Renal cortex interstitium (tissue), 11 donors: ENCODE results near the gene TNFAIP8L1. TPM values are rescaled to one million over a fixed set of nuclear protein-coding genes. Genes with fewer than 3 reads are reported as not detected.

Experiments
- DNase-seq, 11 donors: peaks; one replicate each; pipeline ENCODE4 v3.0.0-alpha.2; 2013; ENCODE audit warnings: low read depth in 9 of 11, low spot score in 4 of 11; ENCODE audit errors: extremely low read depth in 1 of 11
- polyA plus RNA-seq, 3 donors: library from polyadenylated mRNA; unstranded; fragments of 120-200 nt; gene quantifications; one replicate each; pipeline ENCODE4 v1.2.1, GENCODE V29; 2013; ENCODE audit not compliant: insufficient read length in 3 of 3

TNFAIP8L1 gene
- polyA plus RNA-seq, 3 donors = 13.2 to 13.9 (median 13.5) TPM

DNA sequence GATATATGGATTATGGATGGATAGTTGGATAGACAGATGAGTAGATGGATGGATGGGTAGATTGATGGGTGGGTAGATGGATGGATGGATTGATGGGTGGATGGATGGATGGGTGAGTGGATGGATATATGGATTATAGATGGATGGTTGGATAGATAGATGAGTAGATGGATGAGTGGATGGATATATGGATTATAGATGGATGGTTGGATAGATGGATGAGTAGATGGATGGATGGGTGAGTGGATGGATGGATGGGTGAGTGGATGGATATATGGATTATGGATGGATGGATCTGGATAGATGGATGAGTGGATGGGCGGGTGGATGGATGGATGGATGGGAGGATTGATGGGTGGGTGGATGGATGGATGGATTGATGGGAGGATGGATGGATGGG, 36.4 kb upstream of the TNFAIP8L1 start:
- no peak for DNase-seq

DNA sequence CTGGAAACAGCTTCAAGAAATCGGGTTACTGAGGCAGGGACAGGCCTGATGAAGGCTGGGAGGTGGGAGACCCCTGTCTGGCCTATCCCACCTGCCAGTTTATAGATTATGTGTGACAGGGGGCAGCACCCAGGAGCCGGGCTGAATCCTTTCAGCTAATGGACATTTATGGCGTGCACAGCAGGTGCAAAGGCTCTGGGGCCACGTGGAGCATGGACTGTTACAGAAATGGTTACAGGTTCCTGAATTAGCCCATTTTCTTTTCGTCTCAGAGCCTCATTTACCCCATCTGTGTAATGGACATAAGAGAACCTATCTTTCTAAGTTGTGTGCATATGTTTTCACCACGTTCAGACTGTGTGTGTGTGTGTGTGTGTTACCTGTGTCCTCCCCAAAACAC, 34.4 kb upstream of the TNFAIP8L1 start:
- no peak for DNase-seq

DNA sequence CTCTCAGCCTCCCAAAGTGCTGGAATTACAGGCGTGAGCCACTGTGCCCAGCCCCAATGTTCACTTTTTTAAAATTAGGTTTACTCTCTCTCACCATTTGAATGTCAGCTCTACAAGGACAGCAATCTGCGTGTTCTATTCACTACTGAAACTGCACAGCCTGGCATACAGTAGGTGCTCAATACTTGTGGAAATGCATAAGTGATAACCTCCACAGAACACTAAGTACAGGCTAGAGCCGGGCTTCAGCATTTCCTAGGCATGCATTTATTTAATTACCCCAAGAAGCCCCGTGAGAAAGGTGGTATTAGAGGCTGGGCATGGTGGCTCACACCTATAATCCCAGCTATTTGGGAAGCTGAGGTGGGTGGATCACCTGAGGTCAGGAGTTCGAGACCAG, 33.1 kb upstream of the TNFAIP8L1 start:
- no peak for DNase-seq

DNA sequence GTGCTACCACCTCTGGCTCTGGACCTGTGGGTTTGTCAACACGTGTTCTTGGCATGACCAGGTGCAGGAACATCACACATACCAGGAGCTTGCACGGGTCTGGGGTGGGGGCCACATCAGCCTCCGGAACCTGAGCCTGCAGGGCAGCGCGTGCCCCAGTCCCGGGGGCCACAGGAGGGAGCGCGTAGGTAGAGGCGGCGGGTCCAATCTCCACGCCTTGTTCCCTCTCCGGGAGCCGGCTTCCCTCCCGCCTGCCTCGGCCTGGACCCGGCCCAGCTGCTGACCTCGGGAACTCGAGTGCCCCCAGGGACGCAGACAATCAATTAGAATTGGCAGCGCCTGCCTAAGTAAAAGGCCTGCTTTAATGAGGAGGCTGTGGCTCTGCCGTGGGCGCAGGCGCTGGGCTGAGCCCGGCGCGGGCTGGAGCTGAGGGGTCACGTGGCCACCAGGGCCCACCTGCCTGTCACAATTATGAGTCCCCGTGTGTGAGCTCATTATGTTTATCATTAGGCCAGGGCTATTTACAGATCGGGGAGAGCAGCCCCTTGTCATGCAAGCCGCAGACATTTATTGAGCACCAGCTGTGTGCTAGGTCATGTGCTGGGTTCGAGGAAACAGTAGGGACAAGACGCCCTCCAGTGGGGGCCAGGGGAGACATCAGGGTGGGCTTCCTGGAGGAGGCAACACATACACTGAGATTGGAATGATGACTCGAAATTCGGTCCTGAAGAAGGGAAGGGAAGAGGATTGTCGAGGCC, 32.2 kb upstream of the TNFAIP8L1 start:
- DNase-seq = peak in 5 of 11 donors; percentile 36 to 67 (median 57)

DNA sequence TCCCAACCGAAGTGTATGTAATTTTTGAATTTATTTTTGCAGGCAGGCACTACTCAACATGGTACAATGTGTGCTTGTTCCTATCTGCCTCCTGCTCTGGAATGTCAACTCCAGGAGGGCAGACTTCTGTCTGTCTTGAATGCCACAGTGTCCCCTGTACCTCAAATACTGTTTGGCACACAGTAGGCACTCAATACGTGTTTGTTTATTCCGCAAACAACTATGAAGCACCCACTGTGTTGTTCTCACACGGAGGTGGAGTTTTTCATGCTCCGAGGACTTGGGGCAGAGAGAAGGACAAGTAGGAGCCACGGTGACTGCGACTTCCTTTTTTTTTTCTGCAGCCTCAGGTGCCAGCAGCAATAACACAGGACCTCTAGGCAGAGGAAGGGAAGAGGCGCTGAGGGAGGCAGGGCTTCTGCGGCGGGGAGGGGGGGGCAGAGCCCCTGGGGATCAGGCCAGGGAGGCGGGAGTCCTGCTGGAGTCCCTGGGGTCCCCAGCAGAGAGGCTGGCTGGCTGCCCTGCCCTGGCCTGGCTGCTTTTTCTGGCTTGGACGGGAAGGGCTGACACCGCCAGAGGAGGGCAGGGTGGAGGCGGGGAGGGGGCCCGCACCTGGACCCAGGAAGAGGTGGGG, 29.3 kb upstream of the TNFAIP8L1 start:
- no peak for DNase-seq

DNA sequence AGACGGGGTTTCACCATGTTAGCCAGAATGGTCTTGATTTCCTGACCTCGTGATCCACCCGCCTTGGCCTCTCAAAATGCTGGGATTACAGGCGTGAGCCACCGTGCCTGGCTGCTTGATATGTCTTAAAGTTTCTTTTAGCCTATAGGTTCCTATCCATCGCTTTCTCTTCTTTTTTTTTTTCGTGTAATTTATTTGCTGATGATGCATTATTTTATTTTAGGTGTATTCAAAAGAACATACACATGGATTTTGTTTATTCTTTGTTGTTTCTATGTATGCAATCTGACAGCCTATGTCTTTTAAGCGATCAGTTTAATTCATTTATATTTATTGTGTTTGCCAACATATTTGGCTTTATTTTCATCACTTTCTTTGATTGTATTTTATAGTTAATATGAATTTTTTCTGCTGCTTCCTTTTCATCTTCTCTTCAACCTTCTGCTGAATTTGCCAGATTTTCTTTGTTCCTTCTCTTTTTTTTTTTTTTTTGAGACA, 26.0 kb upstream of the TNFAIP8L1 start:
- no peak for DNase-seq

DNA sequence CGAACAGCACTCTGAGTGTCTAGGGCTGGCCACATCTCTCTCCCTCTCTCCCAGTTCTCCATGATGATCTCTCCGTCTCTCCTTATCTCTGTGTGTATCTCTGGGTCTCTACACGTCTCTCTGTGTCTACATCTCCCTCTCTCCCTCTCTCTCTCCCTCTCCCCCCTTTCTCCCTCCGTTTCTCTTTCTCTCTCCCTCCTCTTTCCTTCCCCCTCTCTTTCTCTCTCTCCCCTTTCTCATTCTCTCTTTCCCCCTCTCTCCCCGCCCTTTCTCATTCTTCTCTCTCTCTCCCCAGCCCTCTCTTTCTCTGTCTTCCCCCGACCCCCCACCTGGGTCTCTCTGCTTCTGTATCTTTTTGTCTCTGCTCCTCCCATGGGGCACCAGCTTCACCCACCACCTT, 21.3 kb upstream of the TNFAIP8L1 start:
- no peak for DNase-seq

DNA sequence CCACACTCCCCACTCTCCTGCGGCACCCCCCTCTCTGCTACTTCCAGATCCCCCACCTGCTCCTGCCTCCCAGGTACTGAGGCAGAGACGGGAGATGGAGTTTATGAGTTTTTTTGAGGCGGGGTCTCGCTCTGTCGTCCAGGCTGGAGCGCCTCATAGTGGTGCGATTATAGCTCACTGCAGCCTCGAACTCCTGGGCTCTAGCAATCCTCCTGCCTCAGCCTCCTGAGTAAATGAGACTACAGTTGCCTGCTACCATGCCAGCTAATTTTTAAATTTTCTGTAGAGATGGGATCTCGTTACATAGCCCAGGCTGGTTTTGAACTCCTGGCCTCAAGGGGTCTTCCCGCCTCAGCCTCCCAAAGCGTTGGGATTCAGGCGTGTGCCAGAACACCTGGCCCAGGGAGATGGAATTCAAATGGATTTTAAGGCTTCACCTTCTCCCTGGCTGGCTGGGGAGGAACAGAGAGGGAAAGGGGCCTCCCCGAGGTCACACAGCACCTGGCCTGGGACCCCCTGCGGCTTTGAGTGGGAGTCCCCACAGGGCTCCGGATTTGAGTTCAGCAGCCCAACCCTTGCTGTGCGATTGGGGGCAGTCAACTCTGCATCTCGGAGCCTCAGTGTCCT, 19.5 kb upstream of the TNFAIP8L1 start:
- no peak for DNase-seq

DNA sequence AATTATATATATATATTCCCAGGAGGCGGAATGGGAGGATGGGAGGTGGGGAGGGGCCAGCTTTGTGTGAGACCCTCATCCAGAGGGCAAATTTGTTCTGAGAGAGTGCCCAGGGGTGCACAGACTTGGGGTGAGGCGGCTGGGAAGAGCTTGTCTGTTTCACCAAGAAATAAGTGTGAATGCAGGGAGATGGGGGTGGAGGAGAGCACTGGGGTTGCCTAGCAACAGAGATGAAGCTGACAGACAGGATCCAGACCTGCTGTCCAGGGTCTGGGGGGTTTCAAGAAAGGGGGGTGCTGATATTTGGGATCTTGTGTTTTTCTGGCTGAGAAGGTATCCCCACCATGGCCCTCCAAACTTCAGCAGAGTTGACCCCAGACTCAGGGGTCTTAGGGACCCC, 18.6 kb upstream of the TNFAIP8L1 start:
- no peak for DNase-seq

DNA sequence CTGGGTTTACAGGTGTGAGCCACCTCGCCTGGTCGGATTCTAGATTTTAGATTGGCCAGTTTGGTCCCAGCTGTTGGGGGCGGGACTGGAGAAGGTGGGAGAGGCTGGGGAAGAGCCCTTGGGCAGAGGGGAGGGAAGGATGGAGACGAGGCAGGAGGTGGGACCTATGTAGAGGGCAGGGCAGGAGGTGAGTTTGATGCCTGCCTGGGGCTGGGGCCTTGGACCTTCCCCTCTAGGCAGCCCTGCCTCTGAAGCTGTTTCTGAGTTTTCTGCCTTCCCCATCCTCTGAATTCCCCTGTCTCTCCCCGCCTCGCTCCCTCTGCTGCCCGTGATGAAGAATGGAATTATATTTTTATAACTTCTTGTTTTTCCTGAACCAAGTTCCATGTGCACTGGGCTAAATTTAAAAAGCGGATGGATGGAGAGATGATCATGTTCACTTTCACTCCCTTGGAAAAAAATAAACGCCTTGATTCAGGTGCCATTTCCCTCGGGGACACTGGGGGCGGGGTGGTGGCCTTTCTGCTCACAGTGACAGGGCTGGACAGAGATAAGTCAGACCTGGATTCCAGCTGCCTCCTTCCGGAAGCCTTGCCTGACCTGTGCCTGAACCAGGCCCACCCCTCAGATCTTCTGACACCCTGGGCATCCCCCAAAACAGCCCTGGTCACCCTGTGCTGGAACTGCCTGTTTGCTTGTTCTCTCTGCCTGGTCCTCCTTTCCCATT, 16.5 kb upstream of the TNFAIP8L1 start:
- no peak for DNase-seq

DNA sequence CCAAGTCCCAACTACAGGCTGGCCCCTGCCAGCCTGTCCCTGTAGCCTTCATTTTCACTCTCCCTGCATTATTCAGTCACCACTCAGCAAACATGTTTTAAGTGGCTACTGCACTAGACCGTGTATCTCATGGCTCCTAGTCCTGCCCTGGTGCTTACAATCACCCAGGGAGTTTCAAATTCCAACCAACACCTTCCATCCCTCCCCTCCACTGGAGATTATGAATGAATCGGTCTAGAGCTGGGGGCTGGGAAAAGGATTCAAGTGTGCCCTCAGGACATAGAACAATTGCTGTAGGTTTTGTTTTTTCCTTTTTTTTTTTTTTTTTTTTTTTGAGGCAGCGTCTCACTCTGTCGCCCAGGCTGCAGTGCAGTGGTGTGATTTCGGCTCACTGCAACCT, 15.0 kb upstream of the TNFAIP8L1 start:
- DNase-seq = no peak

DNA sequence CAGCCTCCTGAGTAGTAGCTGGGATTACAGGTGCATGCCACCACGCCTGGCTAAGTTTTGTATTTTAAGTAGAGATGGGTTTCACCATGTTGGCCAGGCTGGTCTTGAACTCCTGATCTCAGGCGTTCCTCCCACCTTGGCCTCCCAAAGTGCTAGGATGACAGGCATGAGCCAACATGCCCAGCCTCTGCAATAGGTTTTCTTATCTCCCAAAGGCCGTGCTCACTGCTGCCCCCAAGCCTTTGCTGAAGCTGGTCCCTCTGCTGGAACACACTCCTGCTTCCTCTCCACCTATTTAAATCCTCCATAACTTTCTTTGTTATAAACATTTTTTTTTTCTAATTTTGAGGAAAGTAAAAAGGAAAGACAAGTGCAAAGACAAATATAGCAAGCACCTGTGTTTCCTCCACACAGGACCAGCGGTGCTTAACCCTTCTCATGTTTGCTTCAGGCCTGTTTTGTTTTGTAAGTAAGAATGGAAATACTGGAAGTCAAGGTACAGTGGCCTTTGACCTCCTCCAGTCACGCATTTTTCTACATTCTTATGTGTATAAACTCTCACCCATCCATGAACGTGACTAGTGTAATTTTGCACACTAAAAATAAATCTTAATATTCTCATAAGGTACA, 14.5 kb upstream of the TNFAIP8L1 start:
- no peak for DNase-seq

DNA sequence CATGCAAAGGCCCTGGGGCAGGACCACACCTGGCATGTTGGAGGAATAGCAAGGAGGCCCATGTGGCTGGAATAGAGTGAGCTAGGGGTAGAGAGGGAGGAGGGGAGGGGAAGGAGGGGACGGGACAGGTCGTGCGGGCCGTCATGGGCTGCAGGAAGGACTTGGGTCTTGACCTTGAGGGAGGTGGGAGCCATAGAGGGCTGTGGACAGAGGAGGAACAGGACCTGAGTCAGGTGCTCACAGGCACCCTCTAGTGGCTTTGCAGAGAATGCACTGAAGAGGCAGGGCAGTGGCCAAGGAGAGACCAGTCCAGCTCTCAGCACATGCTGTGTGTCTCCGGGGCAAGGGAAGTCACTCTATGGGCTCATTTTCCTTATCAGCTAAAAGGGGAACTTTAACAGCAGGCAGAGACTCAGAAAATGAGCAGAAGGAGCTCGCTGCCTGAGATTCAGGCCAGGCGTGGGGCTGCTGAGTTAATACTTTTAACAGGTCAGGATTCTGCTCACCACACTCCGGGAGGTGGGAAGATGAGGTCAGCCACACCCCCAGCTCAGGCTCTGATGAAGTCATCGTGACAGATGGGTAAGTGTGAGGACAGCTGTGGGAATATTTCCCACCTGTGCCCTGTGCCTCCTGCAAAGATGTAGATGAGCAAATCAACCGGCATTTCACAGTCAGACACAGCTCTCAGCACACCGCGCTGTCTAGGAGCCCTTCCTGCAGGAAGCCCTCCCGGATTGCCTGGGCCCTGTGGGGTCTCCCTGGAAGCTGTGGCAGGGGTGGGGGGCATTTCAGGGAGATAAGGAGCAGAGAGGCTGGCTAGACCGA, 6.0 kb upstream of the TNFAIP8L1 start:
- DNase-seq = no peak

DNA sequence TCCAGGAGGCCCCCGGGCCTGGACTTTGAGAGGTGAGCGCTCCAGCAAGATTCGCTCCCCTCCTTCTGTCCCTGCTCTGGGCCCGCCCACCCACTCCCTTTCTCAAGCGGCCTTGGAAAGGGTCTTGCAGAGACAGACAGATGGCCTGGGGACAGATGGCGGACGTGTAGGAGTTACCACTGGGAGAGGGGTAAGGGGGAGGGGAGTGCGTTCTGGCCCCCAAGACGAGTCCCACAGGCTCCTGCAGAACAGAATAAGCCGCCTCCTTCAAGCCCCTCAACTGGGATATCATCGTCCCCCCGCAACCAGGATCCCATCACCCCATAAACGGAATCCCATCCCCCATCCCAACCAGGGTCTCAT, 3.6 kb upstream of the TNFAIP8L1 start:
- DNase-seq = no peak

DNA sequence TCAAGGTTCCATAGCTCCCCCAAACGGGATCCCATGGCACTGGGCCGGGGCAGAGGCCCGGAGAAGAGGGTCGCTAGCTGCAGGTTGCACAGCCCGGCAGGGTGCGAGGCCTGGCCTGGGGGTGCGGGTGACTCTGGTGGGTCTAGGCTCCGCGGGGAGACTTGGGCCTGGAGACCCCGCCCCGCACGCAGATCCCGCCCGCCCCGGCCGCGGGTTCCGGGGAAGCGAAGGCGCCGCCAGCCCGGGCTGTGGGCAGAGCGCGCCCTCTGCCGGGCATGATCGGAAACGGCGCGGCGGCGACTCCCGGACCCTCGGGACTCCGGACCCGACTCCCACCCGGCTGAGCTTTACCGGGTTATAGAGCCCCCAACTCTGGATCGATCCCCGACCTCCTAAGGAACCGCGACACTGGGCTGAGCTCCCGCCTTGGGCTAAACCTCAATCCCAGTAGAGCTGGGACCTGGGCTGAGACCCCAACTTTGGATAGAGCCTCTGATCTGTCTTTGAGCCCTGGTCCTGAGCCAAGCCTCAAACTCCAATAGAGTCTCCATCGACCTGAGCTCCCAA, 3.1 kb upstream of the TNFAIP8L1 start:
- peak in 5 of 11 donors; percentile 46 to 71 (median 63) for DNase-seq

DNA sequence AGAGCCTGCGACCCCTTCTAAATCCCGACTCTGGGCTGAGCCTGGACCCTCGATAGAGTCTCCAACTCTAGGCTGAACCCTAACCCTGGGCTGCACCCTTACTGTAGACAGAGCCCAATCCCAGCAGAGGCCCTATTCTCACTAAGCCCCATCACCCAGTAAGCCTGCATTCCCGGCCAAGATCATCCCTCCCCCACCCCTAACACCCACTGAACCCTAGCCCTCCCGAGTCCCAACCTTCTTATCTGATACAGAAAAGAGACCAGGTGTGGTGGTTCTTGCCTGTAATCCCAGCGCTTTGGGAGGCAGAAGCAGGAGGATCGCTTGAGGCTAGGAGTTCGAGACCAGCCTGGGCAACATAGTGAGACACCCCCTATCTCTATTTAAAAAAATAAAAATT, 2.6 kb upstream of the TNFAIP8L1 start:
- DNase-seq = no peak

DNA sequence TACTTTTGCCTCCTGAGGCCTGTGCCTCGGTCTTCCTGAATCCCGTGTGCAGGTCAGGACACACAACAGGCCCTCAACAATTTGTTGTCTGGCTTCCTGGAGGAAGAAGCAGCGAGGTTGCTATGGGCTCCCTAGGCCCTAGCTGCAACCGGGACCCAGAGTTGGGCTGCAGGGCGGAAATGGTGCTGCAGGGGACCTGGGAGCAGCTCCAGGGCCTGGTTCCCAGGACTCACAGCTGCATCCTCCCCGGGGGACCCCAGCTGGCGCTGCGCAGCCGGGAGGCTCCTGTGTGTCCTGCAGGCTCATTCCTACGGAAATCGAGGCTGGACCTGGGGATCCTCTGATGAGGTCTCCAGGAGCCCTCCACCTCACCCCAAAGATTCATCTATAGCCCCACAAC, 999 bp upstream of the TNFAIP8L1 start:
- no peak for DNase-seq
